GM21447 (cell line): ENCODE measurements around the gene RUNX3.

Source experiments
- ATAC-seq: cut with Tn5 transposase; IDR thresholded peaks from one replicate; pipeline ENCODE4 v1.9.1; 2021; ENCODE audit not compliant: unreplicated experiment

The RUNX3 gene

DNA sequence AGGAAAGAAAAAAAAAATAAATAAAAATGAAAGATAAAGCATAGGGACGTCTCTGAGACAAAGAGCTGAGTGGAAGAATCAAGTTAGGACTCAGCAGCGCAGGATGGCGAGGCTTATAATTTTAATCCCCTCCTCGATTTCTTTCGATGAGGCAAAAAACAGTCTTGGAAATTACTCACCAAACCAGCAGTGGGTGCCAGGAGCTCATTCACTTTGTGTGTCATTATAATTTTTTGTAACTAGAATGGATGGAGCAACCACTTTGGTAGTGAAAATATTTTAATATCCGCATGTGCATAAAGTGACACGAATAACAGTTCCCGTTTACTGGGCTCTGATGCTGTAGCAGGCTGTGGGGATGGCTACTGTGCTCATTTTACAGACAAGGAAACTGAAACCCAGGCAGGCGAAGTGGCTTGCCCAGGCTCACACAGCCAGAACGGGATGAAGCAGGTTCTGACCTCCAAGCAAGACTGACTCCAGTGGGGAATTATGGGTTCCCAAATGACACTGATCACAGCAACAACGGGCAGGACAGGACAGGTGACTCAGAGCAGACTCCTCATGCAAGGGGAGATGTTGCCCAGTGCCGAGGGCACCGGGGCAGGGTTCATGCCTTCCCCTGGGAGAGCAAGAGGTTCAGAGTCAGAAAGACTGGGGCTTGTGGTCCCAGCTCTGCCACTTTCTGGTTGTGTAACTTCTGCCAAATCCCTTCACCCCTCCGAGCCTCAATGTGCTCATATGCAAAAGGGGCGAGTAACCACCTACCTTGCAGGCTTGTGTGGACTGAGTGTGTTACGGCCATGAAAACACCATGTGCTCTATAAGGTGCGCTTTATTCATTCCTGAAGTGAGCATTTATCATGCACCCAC is 63.6 kb downstream of the RUNX3 start:
- no peak for ATAC-seq

DNA sequence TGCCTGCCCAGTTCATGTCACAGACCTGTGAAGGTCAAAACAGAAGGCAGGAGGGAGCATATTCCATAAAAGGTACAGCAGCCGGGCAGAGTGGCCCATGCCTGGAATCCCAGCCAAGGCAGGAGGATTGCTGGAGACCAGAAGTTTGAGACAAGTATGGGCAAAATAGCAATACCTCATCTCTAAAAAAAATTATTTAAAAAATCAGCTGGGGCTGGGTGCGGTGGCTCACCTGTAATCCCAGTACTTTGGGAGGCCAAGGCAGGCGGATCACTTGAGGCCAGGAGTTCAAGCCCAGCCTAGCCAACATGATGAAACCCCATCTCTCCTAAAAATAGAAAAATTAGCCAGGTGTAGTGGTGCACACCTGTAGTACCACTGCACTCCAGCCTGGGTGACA is 64.5 kb downstream of the RUNX3 start:
- ATAC-seq: no peak

DNA sequence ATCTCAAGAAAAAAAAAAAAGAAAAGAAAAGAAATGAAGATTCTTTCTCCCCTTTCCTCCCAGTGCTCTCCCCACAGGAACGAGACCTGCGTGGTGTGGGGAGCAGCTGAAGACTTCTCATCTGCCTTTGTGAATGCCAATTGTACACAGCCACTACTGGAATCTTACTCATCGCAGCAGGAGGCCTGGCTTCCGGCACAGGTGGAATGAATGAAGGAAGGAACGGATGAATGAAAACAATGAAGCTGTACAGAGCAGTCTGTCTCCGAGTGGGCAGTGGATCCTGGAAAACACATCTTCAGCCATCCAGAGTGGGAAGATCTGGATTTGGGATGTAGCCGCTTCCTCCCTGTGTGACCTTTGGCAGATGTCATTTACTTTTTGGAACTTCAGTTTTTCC is 64.9 kb downstream of the RUNX3 start:
- no peak for ATAC-seq

DNA sequence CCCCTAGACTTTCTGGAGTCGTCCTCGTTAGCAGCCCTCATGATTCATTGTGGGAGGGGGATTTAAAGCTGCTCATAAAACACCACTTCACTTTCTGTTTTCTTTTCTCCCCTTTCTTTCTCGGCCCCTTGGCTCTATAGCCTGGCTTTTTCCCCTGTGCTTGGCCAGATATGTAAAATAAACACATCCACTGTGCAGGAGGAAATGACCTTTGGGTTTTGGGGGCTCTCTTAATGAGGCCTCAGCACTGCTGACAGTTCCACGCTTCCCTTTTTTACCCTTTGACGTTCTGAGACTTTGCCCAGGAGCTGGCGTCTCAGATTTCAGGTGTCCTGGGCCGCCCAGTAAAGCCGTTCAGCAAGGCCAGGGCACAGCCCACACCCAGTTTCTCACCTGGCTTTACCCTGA is 65.7 kb downstream of the RUNX3 start:
- ATAC-seq: no peak

DNA sequence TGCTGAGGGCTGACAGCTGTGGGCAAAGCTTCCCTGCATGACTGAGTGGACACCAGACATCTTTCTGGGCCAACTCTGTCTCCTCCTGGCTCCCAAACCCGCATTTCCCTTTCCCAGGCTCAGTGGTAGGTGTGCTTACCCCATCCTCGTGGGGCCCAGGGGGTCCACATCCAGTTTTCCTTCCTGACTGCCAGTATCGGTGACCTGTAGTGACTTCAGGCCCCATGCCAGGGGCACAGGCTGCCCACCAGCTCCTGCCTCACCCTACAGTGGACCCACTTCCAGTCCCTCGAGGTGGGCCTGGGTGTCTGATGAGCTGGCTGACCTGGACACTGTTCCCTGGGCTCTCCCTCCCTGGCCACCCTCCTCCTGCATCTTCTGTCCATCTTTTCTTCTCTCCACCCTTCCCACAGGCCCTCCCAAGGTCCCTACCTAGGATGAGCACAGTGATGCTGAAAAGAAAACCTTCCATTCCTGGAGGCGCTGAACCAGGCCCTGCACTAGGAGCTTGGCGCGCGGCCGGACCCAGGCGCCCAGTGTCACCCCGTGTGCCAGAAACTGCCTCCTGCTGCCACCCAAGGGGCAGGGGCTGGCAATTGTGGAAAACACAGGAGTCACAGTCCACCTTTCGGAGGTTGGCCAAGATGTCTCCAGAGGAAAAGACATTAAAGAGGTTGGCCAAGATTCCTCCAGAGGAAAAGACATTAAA is 67.1 kb downstream of the RUNX3 start:
- ATAC-seq: no peak

DNA sequence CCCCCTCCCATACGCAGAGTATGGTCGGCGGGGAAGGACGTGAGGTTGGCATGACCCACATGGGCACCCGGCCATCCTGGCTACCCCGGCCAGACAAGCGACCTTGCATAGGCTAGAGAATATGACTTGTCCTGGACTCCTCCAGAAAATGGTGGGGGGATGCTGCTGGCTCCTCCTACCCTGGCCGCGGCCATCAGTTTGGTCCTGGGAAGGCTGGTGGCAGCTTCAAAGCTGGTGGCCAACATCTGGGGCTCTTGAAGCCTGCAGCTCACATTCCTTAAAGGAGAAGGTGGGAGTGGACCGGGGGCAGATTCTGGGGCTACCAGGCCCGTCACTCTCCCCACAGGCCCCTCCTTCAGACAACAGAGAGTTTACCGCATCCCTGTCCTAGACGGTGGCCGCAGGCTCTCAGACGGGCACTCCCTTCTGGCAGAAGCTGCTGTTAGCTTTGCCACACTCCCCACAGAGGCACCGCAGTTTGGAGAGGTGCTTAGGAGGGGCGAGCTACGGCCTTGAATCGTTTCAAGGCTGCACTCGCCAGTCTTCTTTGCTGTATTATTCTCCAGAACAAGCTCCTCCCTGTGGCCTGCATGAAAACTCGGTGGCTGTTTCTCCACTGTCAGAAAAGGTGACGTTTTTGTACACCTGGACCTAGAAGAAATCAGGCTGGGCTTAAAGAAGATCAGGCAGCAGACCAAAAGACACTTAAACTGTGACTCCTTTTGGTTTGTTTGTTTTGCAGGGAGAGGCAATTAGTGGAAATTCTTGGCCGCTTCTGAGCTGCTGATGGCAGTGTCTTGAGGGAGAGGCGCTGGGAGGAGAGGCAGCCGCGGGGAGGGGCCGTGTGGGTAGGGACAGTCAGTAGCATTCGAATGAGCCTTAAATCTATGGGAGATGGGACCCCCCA is 68.0 kb downstream of the RUNX3 start:
- ATAC-seq: no peak

DNA sequence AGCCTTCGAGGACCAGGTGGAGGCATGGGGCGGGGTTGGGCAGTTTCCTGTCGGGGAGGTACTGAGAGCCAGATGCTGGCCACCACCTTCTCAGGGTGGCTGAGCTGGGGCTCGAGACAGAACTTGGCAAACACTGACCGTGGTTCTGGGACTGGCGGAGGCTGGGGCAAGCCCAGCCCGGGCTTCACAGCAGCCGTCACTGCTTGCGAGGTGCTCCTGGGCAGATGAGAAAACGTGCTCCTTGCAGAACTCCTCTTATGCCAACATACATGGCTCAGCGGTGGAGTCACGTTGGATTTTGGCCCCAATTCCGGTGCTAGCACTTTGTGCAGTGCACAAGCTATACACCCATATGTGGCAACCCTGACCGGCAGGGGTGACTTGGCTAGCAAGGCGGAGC is 69.2 kb downstream of the RUNX3 start:
- no peak for ATAC-seq

DNA sequence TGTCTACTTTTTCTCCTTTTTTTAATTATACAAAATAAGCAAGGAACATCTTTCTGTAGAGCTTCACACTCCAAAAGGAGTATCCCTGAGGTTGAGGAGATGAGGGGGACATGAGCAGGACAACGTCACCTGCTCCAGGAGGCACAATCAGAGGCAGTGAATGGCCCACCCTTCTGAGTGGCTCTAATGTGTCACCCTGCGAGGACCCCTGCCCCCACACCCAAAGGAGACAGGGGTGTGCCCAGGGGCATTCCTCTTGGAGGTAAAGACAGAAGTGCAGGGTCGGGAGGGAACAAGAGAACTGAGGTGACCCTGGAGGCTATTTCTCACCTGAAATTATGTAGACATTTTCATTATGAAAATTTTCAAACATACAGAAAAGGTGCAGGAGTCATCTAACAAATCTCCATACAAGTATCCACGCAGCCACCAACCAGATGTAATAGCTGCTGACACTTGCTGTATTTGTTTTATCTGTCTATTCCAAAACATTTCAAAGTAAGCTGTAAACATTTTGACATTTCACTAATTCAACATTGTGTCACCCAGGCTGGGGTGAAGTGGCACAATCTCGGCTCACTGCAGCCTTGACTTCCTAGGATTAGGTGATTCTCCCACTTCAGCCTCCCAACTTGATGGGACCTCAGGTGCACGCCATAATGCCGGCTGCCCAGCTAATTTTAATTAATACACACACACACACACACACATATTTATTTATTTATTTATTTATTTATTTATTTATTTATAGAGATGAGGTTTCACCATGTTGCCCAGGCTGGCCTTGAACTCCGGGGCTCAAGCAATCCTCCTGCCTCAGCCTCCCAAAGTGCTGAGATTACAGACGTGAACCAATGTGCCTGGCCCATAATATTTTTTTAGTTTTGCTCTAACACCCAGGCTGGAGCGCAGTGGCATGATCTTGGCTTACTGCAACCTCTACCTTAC is 70.7 kb downstream of the RUNX3 start:
- no peak for ATAC-seq

DNA sequence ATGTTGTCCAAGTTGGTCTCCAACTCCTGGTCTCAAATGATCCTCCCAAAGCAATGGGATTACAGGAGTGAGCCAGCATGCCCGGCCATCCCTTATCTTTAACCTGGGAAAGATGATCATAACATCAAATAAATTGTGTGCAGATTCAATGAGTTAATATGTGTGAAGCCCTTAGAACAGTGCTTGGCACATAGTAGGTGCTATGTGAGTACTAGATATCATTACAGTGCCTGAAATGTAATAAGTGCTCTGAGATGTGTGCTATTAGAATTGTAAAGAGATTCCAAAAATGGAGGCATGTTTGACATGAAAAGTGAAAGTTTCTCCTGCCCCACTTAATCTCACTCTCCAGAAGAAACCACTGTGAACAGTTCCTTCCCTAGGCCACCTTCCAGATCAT is 71.8 kb downstream of the RUNX3 start:
- no peak for ATAC-seq

DNA sequence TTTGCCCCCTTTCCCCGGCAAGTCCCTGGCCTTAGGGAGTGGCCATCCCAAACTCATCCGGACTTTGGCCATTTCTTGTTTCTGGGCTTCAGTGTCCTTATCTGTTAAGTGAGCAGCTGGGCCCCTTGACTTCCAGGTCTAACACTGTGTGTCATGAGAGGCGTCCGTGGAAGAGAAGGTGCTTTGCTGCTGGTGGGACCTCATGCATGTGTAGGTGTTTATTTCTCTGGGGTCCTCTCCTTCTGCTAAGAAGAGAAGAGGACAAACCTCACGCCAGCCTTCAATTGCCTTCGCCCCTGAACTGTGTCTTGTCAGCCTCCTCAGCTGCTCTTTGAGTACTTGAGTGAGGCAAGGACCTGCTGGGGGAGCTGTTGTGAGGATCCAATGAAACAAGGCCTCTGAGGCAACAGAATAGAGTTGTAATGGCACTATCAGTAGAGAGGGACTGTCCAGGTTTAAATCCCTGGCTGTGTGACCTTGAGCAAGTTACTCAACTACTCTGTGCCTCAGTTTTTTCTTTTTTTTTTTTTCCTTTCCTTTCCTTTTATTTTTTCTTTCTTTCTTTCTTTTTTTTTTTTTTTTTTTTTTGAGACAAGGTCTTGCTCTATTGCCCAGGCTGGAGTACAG is 72.5 kb downstream of the RUNX3 start:
- ATAC-seq: no peak

DNA sequence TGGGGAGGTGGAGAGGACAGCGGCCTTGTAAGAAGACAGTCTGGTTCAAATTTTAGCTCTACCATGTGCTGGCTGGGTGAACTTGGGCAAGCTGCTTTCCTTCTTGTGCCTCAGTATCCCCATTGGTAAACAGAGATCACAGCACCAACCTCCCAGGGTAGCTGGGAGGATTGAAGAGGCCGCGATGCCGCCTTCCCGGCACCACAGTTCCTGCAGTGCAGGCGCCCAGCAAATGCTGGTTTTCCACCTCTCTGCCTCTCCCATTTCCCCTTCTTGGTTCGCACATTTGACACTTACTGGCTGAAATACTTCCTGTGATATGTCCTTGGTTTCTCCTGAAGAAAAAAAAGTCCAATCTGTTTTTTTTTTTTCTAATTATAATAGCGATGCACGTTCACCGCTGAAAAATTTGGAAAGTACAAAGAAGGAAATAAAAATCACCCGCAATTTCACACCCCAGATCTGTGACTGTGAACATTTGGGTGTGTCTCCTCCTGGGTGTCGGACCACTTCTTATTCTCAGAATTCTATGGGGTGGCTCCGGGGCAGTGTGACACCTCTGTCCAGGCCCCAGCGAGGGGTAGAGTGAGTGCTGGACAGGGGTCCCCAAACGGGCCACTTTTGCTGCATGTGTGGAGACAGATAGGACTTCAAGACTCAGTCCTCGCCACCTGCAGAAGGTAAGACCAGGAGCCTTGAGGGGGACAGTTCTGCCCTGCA is 73.1 kb downstream of the RUNX3 start:
- no peak for ATAC-seq

DNA sequence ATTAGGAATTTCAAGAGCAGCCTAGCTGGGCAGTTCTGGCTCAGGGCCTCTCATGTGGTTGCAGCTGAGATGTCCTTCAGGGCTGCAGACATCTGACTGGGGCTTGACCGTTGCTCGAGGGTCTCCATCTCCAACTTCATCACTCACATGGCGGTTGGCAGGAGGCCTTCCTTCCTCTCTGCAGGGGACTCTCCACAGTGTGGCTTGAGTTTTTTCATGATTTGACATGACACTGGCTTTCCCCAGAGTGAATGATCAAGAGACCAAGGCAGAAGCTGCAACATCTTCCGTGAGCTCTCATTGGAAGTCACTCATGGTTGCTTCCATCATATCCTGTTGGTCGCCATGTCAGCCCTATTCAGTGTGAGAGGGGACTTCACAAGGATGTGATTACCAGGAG is 74.6 kb downstream of the RUNX3 start:
- no peak for ATAC-seq

DNA sequence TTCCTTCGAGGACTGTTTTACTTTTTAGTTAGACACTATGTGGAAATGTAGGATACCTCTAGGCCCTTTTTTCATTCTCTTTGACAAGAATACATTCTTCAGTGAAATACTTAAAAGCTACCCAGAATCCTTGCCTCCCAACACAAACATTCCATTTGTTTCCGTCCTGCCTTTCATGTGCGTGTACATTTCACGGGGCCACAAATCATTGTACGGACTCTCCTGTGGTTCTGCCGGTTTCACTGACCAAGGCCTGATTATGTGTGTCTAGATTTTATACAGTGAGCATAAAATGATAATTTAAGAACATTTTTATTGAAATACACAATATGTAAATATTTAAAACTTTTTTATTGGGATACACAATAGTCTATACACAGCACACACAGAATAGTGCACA is 76.4 kb downstream of the RUNX3 start:
- ATAC-seq: no peak

DNA sequence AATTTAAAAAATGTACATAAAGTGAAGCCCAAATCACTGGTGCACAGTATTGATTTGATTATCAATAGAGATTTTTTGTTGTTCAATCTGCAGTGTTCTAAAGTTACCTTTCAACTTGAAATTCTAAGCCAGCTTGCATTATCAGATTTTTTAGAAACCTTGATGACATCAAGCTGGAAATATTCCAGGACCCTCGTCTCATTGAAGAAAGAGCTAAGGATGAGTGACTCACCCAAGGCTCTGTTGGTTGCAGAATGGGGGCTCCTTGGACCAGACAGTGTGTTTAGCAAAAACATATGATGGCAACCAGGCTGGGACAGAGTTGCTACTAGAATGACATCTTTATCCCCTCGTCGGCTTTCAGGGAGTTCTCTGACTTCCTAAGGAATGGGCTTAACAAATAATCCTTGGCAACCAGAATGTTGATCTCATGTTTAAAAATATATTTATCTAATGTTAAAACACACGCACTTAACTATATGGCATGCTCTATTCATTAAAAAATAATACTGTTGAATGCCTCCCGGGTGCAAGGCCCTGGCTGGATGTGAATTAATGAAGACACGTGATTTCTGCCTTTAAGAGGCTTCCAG is 79.7 kb downstream of the RUNX3 start:
- no peak for ATAC-seq

DNA sequence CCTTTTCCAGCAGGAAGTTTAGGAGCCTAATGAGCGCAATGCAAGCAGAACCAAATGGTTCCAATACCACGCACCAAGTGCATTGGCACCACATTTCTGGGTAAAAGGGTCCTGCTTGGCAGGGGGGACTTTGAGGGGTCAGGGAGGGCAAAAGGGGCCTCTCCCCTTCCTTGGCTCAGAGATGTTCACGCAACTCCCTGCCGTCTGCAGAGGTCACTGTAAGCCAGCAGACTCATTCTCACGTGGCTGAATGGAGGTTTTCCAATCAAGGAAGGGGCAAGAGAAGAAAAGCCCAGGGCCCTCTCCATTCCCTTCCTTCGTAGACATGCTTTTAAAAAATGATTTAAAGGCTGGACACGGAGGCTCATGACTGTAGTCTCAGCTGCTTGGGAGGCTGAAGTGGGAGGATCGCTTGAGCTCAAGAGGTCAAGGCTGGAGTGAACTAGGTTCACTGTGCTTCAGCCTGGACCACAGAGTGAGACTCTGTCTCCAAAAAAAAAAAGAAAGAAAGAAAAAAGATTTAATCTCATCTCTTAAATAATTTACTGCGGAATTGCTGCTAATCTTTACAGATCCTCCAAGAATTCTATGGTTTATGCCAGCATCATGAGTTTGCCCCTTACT is 80.3 kb downstream of the RUNX3 start:
- no peak for ATAC-seq
